ENCODE results near the gene GTF3C5.
"Not testable (repeated sequence)": the region's sequence is repeated elsewhere in the genome, so short reads cannot be mapped to it uniquely, and the experiment has no call there.

Gene GTF3C5

DNA sequence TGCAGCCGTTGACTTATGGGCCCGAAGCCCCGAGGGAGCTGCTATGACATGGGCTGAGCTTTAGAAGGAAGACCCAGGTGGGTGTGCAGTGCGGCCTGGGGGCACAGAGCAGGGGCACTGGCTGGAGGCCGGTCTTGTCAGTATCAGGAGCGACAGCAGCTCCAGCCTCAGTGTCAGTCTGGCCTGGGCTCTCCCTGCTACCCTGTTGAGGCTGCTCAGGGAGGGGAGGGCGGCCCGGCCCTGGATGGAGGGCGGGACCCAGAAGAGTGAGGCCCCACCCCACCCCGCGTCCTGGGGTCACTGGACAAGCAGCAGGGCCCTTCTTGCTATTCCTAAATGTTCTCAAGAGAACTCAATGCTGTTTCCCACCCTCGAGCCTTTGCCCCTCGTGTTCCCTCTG lies 34.3 kb upstream of the GTF3C5 start:
- DNase-seq (ENCODE audit: low spot score), result no peak

DNA sequence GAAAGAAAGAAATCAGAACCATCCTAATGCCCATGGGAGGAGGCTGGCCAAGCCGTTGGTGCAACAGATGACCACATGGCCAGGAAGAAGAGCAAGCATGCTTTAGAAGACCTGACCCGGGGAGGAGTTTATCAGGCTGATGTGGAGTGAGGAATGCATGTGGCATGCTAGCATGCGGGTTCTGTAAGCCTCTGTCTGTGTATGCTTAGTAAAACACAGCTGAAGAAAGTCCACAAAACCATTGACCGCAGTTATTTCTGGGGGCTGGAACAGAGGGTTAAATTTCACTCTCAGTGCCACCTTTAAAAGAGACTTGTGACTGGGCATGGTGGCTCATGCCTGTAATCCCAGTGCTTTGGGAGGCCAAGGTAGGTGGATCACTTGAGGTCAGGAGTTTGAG lies 33.2 kb upstream of the GTF3C5 start:
- DNase-seq (ENCODE audit: low spot score), result no peak

DNA sequence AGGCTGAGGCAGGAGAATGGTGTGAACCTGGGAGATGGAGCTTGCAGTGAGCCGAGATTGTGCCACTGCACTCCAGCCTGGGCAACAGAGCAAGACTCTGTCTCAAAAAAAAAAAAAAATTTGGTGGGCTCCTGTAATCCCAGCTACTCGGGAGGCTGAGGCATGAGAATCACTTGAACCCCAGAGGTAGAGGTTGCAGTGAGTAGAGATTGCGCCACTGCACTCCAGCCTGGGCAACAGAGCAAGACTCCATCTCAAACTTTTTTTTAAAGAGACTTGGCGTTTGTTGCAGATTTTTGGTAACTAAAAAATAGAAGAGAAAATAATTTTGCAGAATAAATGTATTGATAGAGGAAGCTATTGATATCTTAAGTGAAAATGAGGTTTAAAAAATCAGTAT lies 32.6 kb upstream of the GTF3C5 start:
- not testable (repeated sequence) for DNase-seq (ENCODE audit: low spot score)

DNA sequence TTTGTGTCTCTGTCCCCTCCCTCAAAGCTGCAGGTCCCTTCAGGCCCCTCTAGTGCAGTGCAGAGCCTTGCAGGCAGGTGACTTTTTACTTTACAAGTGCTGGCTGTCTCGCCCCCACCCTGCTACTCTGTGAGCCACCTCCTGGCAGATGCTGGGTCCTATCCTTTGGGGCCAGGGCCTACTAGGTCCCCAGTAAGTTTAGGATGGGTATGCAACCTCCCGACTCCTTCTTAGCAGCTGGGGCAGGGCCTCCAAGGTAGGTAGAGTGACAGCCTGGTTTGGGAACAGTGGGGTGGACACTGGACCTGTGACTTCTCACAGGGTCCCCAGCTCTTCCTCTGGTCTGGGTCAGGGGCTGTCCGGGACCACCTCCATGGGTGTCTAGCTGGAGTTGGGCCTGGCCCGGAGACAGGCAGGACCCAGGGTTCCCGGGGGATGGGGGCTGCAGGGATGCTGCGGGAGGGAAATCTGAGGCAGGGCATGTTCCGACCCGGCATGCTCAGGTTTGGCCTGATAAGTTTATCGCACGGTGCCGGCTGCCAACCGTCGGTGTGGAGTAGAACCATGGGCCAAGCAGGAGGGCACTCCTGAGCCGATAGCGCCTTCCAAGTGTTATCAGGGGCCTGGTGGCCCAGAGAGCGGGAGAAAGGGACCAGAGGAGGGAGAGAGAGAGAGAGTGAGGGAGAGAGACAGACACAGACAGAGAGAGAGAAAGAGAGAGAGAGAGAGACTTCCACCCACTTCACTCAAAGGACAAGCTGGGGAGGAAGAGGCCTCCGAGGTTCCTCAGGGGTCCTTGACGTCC lies 31.8 kb upstream of the GTF3C5 start:
- DNase-seq (ENCODE audit: low spot score), result no peak

DNA sequence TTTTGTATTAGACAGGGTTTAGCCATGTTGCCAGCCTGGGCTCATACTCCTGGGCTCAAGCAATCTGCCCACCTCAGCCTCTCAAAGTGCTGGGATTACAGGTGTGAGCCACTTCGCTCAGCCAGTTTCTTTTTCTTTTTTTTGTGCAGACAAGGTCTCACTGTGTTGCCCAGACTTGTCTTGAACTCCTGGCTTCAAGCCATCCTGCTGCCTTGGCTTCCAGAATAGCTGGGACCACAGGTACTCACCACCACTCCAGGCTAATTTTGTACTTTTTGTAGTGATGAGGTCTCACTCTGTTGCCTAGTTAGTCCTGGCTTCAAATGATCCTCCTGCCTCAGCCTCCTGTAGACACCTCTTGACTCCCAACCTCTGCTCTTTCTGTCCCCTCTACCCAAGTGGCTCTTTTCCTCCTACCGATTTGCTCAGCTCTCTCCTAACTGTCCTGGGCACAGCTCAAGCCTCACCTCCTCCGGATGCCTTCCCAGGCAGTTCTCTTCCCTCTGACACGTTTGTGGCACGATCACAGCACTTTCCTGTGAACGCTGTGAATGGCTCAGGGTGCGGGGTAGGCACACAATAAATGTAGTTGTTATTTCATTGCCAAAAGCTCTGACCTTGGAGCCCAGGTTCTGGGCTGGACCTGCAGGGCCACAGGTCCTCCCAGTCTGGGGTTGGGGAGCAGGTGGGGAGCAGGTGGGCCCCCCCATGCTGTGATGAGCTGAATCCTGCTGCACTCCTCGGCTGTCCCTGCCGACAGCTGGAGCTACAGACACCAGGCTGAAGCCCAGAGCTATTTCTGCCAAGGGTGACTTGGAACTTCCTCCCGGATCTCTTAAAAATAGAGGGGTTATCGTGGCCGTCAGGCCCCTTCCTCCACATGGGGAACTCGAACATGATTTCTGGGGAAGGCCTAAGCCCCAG lies 28.4 kb upstream of the GTF3C5 start:
- DNase-seq (ENCODE audit: low spot score), result no peak

DNA sequence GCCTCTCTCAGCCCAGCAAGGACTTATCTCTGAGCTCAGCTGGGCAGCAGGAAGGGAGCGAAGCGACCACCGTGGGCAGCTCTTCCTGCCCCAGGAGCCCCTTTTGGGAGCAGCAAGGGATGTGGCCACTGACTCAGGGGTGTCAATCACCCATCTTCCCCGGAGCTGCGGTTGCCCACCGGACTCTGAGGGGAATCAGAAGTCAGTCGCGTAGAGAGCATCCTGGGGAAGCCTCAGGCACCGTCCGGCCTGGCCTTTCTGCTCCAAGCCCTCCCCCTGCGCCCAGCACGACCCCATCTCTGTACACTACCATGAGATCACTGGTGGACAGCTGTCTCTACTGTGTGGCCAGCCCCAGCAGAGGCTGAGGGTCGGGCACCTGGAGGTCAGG lies 27.7 kb upstream of the GTF3C5 start:
- no peak for DNase-seq (ENCODE audit: low spot score)

DNA sequence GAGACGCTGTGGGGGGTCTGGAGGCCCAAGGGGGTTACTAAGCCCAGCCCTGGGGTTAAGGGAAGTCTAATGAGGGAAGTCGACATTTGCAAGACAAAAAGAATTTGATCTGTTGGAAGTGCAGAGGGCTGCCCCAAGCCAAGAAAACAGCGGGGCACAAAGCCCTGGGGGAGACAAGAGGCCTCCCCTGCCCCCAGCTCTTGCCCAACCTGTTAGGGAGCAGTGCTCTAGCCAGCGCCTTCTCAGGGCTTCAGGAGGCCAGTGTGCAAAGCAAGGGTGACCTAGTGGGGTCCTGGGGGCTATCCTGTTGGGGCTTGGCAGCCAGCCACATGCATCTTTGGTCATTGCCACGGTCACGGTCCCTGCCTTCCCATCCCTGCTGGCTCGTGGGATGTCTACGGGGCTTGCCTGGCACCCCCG lies 27.1 kb upstream of the GTF3C5 start:
- DNase-seq (ENCODE audit: low spot score), result no peak

DNA sequence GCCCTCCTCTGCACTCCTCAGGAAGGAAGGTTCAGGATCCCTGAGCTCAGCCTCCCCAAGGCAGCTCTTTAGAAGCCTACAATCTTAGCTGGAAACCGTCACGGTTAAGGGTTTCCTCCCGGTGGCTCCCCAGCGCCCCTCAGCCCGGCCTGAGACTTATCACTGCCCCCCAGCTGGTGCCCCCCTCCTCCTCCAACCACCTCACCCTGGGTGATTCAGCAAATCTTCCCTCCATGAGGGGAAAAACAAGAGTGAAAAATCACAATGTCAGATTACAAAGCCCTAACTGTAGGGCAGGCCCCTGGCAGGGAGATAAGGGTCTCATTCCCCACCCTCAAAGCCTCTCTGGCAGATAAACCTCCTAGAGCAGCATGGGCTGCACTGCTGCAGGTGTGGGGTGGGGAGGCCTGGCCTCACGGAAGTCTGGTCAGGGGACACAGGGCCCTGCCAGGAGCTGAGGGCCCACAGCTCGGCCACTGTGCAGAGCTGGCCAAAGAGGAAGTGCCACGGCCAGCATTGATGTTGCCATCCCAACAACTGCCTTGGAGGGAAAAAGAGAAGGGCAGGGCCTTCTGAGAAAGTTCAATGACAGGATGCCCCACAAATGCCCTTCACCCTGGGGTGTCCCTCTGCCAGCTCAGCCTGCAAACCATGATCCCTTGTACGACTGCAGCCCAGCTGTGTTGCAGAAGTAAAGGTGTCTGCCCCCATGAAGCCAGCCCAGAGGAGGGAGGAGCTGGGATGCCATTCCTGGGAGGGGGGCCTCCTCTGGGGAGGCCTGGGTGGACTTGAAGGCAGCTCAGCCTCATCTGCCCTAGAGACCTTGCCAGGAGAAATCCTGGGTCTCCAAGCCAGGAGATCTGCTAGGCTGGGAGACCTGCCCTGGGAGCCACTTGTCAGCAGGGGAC lies 26.5 kb upstream of the GTF3C5 start:
- no peak for DNase-seq (ENCODE audit: low spot score)

DNA sequence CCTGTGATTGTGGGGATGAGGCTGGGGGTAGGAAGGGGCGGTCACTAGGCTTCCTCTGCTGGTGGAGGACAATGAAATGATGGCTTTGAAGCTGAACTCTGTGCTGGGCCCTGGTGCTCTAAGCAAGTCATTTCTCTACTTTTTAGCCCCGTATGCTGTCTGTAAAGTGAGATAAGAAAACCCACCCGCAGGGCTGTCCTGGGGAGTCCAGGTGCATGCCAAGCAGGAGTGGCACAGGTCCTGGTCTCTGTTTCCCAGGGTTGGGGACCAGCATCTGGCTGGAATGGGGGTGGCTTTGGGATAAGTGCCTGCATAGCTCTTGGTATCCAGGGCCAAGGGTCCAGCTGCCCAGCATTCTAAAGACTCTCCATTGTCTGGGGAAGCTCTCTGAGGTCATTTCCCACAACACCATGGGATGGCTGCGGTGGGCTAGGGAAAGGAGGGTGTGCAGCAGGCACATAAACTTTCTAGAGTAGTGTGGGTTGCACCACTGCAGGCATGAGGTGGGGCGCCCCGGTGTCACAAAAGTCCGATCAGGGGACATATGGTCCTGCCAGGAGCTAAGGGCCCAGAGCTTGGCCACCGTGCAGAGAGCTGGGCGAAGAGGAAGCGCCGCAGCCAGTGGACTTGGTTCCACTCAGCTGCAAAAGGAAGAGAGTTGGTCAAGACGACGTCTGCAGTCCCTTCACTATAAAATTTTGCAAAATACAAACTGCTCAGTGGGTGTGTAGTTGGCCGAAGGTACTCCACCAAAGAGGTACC lies 25.6 kb upstream of the GTF3C5 start:
- DNase-seq (ENCODE audit: low spot score), result no peak

DNA sequence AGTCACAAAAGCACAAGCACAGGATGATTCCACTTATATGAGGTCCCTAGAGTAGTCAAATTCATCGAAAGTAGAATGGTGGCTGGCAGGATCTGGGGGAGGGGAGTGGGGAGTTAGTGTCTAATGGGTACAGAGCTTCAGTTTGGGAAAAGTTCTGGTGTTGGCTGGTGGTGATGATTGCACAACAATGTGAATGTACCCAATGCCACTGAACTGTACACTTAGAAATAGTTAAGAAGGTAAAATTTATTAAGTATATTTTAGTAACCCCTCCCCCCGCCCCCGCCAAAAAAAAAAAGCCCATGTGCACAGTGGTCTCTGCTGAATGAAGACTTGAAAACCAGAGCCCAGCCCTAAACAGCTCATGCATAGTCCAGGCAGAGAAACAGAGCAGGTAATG lies 24.8 kb upstream of the GTF3C5 start:
- no peak for DNase-seq (ENCODE audit: low spot score)

DNA sequence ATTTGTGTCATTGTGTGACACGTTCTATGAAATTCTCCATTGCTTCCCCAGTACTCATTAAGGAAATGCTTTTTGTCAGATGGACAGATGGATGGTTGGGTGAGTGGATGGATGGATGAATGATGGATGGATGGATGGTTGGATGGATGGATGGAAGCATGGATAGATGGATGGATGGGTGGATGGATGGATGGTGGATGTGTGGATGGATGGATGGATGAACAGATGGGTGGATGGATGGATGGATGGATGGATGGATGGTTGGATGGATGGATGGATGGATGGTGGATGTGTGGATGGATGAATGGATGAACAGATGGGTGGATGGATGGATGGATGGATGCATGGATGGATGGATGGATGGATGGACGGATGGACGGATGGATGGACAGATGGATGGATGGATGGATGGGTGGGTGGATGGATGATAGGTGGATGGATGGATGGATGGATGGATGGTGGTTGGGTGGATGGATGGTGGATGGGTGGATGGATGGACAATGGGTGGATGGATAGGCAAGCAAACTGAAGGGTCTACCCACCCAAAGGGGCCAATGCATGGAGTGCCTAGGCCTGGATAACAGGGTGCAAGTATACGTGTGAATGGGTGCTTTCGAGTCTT lies 24.0 kb upstream of the GTF3C5 start:
- DNase-seq (ENCODE audit: low spot score), result no peak

DNA sequence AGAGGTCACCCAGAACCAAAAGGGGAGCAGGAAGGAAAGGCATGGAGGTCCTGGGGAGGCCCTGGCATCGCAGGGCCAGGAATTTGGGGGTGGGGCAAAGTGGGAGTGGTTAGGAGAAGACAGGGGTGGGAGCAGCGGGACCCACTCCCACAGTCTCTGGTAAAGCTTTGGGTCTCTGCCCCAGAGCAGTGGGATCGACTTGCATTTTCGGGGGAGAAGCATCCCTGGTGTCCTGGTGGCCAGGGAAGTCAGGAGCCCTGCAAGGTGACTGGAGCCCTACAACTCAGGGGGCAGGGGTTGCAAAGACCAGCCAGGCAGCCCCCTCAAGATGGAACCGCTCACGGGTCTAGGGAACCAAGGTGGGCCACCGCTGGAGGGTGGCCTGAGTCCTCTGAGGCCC lies 22.4 kb upstream of the GTF3C5 start:
- no peak for DNase-seq (ENCODE audit: low spot score)

DNA sequence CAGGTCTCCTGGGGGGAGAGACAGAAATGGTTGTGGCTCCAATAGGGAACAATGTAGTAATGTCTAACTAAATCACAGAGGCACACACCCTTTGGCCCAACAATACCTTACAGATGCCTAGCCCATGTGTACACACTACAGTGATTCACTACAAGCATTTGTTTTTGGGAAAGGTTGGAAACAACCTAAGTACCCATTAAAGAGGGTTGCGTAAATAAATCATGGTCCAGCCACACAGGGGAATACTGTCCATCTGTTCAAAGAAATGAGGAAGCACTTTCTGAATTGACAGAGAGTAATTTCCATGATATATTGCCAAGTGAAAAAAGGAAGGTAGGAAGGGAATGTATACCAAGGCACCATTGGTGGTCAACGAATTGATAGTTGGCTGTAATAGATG lies 22.0 kb upstream of the GTF3C5 start:
- no peak for DNase-seq (ENCODE audit: low spot score)

DNA sequence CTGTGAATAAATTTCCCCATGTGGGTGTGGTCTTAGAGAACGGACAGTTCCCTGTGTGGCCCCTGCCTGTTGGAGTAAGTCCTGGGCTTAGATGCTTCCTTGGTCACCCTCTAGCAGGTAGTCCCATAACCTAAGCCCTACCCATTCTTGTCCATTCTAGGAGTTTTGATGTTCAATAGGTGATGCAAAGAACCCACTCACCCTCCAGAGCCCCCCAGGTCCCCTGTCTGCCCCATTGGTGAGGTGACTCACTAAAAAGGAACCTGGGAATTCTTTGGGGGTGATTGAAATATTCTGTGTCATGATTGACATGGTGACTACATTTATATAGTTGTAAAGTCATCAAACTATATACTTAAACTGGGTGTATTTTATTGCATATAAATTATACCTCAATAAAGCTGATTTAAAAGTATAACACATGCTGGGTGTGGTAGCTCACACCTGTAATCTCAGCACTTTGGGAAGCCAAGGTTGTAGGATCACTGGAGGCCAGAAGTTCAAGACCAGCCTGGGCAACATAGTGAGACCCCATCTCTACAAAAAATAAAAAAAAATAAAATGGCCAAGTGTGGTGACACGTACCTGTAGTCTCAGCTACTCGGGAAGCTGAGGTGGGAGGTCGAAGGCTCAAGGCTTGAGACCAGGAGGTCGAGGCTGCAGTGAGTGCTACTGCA lies 20.8 kb upstream of the GTF3C5 start:
- no peak for DNase-seq (ENCODE audit: low spot score)

DNA sequence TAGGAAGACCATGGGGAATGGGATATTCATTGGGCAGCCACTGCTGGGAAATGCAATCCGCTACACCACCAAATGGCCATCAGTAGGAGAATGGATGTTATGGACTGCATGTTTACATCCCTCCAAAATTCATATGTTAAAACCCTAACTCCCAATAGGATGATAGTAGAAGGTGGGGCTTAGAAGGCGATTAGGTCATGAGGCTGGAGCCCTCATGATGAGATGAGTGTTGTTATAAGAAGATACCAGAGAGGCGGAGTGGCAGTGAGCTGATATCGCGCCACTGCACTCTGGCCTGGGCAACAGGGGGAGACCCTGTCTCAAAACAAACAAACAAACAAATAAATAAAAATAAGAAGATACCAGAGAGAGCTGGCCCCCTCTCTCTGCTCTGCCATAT lies 16.1 kb upstream of the GTF3C5 start:
- DNase-seq (ENCODE audit: low spot score), result no peak

DNA sequence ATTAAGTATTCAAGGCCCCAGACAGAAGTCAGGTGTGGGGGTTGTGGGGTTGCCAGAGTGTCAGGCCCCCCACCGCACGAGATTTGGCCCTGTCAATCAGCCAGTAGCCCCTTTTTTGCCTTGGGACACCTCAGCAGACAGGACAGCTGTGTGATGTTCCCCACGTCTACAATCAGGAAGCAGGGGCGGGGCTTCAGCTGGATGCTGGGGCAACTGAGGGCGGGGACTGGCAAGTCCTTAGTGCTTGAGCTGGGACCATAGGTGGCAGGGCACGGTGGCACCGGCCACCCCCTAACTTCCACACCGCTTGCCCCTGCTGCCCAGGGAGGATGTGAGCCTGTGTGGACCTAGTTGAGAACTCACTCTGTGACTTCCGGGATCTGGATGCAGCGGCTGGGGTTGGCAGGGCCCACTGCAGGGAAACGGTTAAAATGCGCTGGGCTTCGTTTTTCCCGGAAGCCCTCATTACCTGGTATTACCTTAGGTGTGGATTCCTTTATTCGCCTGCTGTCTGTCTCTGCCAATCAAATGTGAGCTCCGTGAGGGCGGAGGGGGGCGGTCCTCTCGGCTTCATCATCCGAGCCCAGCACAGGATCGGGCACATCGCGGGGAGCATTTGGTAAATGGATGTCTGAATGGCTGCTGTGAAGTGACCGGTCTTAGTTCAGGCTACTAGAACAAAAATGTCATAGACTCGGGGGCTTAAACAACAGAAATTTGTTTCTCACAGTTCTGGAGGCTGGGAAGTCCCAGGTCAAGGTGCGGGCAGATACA lies 7.5 kb upstream of the GTF3C5 start:
- DNase-seq (ENCODE audit: low spot score), result no peak

DNA sequence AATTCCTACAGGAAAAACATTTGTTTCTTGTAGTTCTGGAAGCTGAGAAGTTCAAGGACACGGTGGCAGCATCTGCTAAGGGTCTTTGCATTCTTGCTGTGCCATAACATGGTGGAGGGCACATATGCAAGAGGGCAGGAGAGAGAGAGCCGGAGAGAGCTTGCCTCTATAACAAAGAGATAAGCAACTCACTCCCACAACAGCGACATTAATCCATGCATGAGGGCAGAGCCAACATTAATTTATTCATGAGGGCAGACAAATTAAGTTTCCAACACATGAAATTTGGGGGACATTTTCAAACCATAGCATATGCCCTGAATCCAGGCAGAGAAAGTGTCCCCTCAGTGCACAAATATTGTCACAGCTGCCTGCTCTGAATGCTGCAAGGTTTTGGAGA lies 4.4 kb upstream of the GTF3C5 start:
- no peak for DNase-seq (ENCODE audit: low spot score)

DNA sequence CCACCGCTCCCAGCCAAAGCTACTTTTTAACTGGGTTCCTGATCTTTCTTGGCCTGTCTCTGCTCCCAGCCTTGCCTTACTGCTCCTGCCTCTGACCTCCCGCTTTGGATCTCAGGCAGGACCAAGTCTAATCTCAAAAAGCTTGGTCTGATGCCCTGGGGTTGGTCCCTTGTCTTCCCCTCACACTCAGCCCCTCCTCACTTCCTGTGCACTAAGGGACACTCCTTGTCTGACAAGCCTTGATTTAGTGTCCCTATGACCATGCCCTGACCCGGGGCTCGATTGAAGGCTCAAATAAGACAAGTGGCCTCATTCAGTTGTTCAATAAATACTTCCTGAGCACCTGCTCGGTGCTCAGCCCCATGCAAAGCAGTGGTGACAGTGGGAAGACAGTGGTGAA lies 3.7 kb upstream of the GTF3C5 start:
- DNase-seq (ENCODE audit: low spot score), result no peak

DNA sequence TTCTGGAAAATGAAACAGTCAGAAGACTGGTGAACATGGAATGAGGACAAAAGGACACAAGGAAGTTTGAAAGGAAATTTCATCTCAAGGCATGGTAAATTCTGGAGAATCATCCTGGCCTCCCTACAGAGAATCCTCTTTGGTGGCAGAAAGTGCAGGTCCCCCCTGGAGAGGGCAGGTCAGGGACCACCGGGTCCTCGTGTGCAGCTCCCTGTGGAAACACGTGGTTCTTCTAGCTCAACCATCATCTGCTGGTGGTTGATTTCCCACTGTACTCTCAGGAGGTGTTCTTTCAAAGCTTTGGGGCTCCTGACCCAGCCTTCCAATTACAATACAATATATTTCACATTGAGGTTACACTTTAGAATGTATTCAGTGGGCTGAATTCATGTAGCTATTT lies 2.6 kb upstream of the GTF3C5 start:
- no peak for DNase-seq (ENCODE audit: low spot score)

DNA sequence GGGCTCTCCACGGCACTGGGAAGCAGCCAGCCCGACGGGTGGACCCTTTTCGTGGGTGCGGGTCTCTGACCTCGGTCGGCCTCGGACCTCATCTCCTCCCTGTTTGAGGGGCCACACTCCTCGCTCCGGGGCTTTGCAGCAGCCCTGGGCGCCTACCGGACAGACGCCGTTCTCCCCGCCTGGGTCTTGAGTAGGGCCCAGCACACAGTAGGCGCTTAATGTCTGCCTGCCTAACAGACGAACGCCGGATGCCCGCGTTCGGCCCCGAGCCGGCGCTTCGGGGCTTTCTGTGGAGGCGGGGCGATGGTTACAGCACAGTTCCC lies 842 bp upstream of the GTF3C5 start:
- no peak for DNase-seq (ENCODE audit: low spot score)
